HepG2 (cell line): ENCODE data around the gene PHLPP2. TPM values are rescaled to one million over a fixed set of nuclear protein-coding genes. Genes with fewer than 3 reads are reported as not detected.

Experiments used
- BRCA1 ChIP-seq: sonication (generic); formaldehyde crosslinking; IDR thresholded peaks from 2 replicates; pipeline ENCODE4 v1.4.0; 2020; ENCODE audit warnings: missing genetic modification reagents
- CSRNP2 ChIP-seq: sonication (generic); formaldehyde crosslinking; conservative IDR thresholded peaks from 2 replicates; pipeline ENCODE4 v1.8.0; 2022; ENCODE audit warnings: low read depth, missing genetic modification reagents
- ELF3 ChIP-seq: IDR thresholded peaks from 2 replicates; pipeline ENCODE4 v1.6.1; 2016; ENCODE audit warnings: missing genetic modification reagents, missing compliant biosample characterization
- ESRRA ChIP-seq: sonication (generic); formaldehyde crosslinking; IDR thresholded peaks from 2 replicates; pipeline ENCODE4 v1.5.1; 2020; ENCODE audit warnings: mild to moderate bottlenecking, low read depth, missing genetic modification reagents
- GLI4 ChIP-seq: sonication (generic); formaldehyde crosslinking; IDR thresholded peaks from 2 replicates; pipeline ENCODE4 v1.5.1; 2020; ENCODE audit warnings: missing genetic modification reagents, mild to moderate bottlenecking, moderate library complexity, borderline replicate concordance
- HHEX ChIP-seq: IDR thresholded peaks from 2 replicates; pipeline ENCODE4 v1.6.1; 2016; ENCODE audit warnings: control low read depth
- KLF9 ChIP-seq: IDR thresholded peaks from 2 replicates; pipeline ENCODE4 v1.6.1; 2016; ENCODE audit warnings: low read depth
- MAZ ChIP-seq, 2 experiments: sonication (generic) in 1 of 2; formaldehyde crosslinking in 1 of 2; IDR thresholded peaks; 2 replicates each; pipeline versions ENCODE4 v1.5.0 to v1.6.1; 2012 to 2020; ENCODE audit warnings: low read depth in 2 of 2, mild to moderate bottlenecking in 2 of 2, borderline replicate concordance in 1 of 2, improper control_type of control experiment in 1 of 2, low read length in 1 of 2, missing genetic modification reagents in 1 of 2, moderate library complexity in 1 of 2
- MED1 ChIP-seq: sonication (generic); formaldehyde crosslinking; IDR thresholded peaks from 2 replicates; pipeline ENCODE4 v1.4.0; 2020; ENCODE audit warnings: missing genetic modification reagents
- NCOA2 ChIP-seq: sonication (generic); formaldehyde crosslinking; IDR thresholded peaks from 2 replicates; pipeline ENCODE4 v1.8.0; 2022; ENCODE audit warnings: inconsistent platforms
- PHF21A ChIP-seq: sonication (generic); formaldehyde crosslinking; IDR thresholded peaks from 2 replicates; pipeline ENCODE4 v1.5.0; 2020; ENCODE audit warnings: mild to moderate bottlenecking, missing genetic modification reagents
- POLR2AphosphoS2 ChIP-seq: IDR thresholded peaks from 2 replicates; pipeline ENCODE4 v1.6.1; 2011; ENCODE audit warnings: low read depth, low read length, improper control_type of control experiment
- SMARCE1 ChIP-seq: fragments of 450-650 bp; IDR thresholded peaks from 2 replicates; pipeline ENCODE4 v1.6.1; 2017; ENCODE audit warnings: borderline replicate concordance
- SNRNP70 ChIP-seq: fragments of 200-400 bp; formaldehyde crosslinking; IDR thresholded peaks from 2 replicates; pipeline ENCODE4 v1.6.1; 2017; ENCODE audit warnings: mild to moderate bottlenecking, low read depth, low read length, moderate library complexity
- TAF15 ChIP-seq: fragments of 200-400 bp; formaldehyde crosslinking; IDR thresholded peaks from one replicate; pipeline ENCODE4 v1.6.1; 2018; ENCODE audit warnings: mild to moderate bottlenecking, low read depth, low read length; ENCODE audit not compliant: poor library complexity, severe bottlenecking
- THYN1 ChIP-seq: sonication (generic); formaldehyde crosslinking; IDR thresholded peaks from 2 replicates; pipeline ENCODE4 v1.8.1; 2023; ENCODE audit warnings: low read depth, mild to moderate bottlenecking, moderate library complexity, missing genetic modification reagents, borderline replicate concordance
- ZFAT ChIP-seq: sonication (generic); formaldehyde crosslinking; conservative IDR thresholded peaks from 2 replicates; pipeline ENCODE4 v1.8.1; 2023; ENCODE audit warnings: missing genetic modification reagents, inconsistent platforms
- ZFYVE20 ChIP-seq: sonication (generic); formaldehyde crosslinking; IDR thresholded peaks from 2 replicates; pipeline ENCODE4 v1.8.0; 2023; ENCODE audit warnings: low read depth, mild to moderate bottlenecking, moderate library complexity, missing genetic modification reagents, borderline replicate concordance
- ZNF20 ChIP-seq: sonication (generic); formaldehyde crosslinking; IDR thresholded peaks from 2 replicates; pipeline ENCODE4 v1.4.0; 2020; ENCODE audit warnings: mild to moderate bottlenecking, moderate library complexity, missing genetic modification reagents
- ZNF570 ChIP-seq: sonication (generic); formaldehyde crosslinking; IDR thresholded peaks from 2 replicates; pipeline ENCODE4 v1.4.0; 2020; ENCODE audit warnings: mild to moderate bottlenecking, missing genetic modification reagents, borderline replicate concordance
- polyA plus RNA-seq, 8 experiments: library from polyadenylated mRNA; depleted of rRNA in 3 of 8; stranded (reverse) in 7 of 8; unstranded in 1 of 8; fragments of >200 nt; fragmentation: Illumina TruSeq in 4 of 8; extraction: Trizol in 4 of 8; gene quantifications; 2 replicates each; pipeline versions ENCODE4 v1.2.1 to v1.2.3, GENCODE V29; 2011 to 2016; ENCODE audit warnings: low read depth in 4 of 8, missing spikeins in 1 of 8, mixed read lengths in 1 of 8; ENCODE audit not compliant: insufficient read depth in 1 of 8
- total RNA-seq, 5 experiments: library from RNA; depleted of rRNA; stranded (reverse); fragments of >200 nt; fragmentation: Illumina TruSeq; extraction: Trizol; gene quantifications; 2 replicates each; pipeline ENCODE4 v1.2.3, GENCODE V29; 2016; ENCODE audit warnings: low read depth in 1 of 5
- TF ChIP-seq, protein P1 (sequence below): sonication (generic); formaldehyde crosslinking; IDR thresholded peaks from 2 replicates; pipeline ENCODE4 v1.4.0; 2020; ENCODE audit warnings: missing genetic modification reagents, borderline replicate concordance
- TF ChIP-seq, protein P2 (sequence below): sonication (generic); formaldehyde crosslinking; IDR thresholded peaks from 2 replicates; pipeline ENCODE4 v1.4.0; 2020; ENCODE audit warnings: missing genetic modification reagents
- TF ChIP-seq, protein P3 (sequence below): sonication (generic); formaldehyde crosslinking; IDR thresholded peaks from 2 replicates; pipeline ENCODE4 v1.4.0; 2020; ENCODE audit warnings: missing genetic modification reagents, mild to moderate bottlenecking, borderline replicate concordance

The PHLPP2 gene
- total and polyA plus RNA-seq, 2 of the 13 experiments (the other 11 are each of a cell fraction or from before 2014, with no cell fraction given), result 8.9 TPM

DNA sequence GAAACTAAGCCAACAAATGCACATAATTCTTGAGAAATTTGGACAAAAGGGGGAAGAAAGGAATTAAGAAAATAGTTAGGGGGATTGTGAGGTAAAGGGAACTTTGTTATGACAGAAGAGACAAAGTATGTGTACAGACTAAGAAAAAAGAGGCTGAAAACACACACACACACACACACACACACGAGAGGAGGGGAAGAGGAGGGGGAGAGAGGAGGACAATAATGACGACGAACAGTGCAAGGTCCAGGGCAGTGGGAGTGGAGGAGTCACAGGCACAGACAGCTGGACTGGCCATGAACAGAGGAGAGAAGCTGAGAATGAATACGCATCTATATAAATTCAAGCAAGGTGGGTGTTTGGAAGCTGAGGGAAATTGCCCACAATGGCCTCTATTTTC, 54.0 kb downstream of the PHLPP2 start (continued):
- TF ChIP-seq MAZ (IDR thresholded peaks at IDR 0.05; ENCODE audit: borderline replicate concordance, low read depth, low read length) (peak; percentile 99), MAZ (CRISPR knock-in tag; IDR thresholded peaks at IDR 0.05; ENCODE audit: low read depth) (peak; percentile 68; the same call in 1 of the 2 replicates), HHEX (no peak; the same call in 1 of the 2 replicates), CSRNP2 (no peak), ZFYVE20 (no peak), ESRRA (CRISPR knock-in tag) (peak; percentile 87), TAF15 (no peak), NCOA2 (CRISPR knock-in tag) (no peak), ELF3 (peak; percentile 31; the same call in 1 of the 2 replicates), SNRNP70 (no peak), ZNF570 (CRISPR knock-in tag) (no peak), POLR2AphosphoS2 (no peak), THYN1 (CRISPR knock-in tag) (no peak), GLI4 (CRISPR knock-in tag) (no peak), SMARCE1 (no peak), MED1 (no peak), PHF21A (CRISPR knock-in tag) (peak; percentile 63), ZFAT (CRISPR knock-in tag) (no peak), BRCA1 (CRISPR knock-in tag) (no peak), ZNF20 (CRISPR knock-in tag) (no peak), KLF9 (CRISPR knock-in tag) (no peak)
- TF ChIP-seq, protein P1, sequence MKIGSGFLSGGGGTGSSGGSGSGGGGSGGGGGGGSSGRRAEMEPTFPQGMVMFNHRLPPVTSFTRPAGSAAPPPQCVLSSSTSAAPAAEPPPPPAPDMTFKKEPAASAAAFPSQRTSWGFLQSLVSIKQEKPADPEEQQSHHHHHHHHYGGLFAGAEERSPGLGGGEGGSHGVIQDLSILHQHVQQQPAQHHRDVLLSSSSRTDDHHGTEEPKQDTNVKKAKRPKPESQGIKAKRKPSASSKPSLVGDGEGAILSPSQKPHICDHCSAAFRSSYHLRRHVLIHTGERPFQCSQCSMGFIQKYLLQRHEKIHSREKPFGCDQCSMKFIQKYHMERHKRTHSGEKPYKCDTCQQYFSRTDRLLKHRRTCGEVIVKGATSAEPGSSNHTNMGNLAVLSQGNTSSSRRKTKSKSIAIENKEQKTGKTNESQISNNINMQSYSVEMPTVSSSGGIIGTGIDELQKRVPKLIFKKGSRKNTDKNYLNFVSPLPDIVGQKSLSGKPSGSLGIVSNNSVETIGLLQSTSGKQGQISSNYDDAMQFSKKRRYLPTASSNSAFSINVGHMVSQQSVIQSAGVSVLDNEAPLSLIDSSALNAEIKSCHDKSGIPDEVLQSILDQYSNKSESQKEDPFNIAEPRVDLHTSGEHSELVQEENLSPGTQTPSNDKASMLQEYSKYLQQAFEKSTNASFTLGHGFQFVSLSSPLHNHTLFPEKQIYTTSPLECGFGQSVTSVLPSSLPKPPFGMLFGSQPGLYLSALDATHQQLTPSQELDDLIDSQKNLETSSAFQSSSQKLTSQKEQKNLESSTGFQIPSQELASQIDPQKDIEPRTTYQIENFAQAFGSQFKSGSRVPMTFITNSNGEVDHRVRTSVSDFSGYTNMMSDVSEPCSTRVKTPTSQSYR (CRISPR knock-in tag), result no peak
- TF ChIP-seq, protein P2, sequence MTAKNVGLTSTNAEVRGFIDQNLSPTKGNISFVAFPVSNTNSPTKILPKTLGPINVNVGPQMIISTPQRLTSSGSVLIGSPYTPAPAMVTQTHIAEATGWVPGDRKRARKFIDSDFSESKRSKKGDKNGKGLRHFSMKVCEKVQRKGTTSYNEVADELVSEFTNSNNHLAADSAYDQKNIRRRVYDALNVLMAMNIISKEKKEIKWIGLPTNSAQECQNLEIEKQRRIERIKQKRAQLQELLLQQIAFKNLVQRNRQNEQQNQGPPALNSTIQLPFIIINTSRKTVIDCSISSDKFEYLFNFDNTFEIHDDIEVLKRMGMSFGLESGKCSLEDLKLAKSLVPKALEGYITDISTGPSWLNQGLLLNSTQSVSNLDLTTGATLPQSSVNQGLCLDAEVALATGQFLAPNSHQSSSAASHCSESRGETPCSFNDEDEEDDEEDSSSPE (CRISPR knock-in tag), result no peak
- TF ChIP-seq, protein P3, sequence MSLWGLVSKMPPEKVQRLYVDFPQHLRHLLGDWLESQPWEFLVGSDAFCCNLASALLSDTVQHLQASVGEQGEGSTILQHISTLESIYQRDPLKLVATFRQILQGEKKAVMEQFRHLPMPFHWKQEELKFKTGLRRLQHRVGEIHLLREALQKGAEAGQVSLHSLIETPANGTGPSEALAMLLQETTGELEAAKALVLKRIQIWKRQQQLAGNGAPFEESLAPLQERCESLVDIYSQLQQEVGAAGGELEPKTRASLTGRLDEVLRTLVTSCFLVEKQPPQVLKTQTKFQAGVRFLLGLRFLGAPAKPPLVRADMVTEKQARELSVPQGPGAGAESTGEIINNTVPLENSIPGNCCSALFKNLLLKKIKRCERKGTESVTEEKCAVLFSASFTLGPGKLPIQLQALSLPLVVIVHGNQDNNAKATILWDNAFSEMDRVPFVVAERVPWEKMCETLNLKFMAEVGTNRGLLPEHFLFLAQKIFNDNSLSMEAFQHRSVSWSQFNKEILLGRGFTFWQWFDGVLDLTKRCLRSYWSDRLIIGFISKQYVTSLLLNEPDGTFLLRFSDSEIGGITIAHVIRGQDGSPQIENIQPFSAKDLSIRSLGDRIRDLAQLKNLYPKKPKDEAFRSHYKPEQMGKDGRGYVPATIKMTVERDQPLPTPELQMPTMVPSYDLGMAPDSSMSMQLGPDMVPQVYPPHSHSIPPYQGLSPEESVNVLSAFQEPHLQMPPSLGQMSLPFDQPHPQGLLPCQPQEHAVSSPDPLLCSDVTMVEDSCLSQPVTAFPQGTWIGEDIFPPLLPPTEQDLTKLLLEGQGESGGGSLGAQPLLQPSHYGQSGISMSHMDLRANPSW, result peak; percentile 28; the same call in 1 of the 2 replicates
